GM21619 (cell line): ENCODE data around the gene ANKUB1.

Source experiments
- ATAC-seq: cut with Tn5 transposase; IDR thresholded peaks from one replicate; pipeline ENCODE4 v1.9.1; 2021; ENCODE audit not compliant: unreplicated experiment

The ANKUB1 gene

DNA sequence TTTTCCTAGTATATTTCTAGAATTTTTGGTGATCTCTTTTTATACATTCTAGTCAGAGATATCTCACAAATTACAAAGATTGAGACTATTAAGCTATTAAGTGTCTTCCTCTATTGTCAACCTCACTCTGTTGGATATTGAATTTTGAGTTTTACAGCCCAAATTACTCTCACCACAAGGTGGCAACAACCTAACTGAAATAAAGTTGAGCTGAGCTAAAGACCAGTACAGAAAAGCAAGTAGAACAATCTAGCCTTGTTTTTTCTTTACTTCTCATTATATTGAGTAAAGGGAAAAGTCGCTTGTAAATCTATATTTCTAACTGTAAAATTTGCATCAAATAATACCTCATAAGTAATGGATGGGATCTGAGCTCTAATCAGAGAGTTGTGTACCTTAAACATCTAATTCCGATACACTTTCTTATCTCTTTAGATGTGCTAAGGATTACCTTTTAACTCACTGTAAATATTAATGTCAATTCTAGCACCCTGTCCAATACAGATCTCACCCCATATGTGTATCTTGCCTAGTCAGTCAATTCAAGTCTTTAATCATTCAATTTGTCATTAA lies 26.5 kb downstream of the ANKUB1 start:
- no peak for ATAC-seq

- ATAC-seq, result no peak
These were observed 28.1 kb downstream of the ANKUB1 start for GRCh38 chr3:149764302-149764701.

DNA sequence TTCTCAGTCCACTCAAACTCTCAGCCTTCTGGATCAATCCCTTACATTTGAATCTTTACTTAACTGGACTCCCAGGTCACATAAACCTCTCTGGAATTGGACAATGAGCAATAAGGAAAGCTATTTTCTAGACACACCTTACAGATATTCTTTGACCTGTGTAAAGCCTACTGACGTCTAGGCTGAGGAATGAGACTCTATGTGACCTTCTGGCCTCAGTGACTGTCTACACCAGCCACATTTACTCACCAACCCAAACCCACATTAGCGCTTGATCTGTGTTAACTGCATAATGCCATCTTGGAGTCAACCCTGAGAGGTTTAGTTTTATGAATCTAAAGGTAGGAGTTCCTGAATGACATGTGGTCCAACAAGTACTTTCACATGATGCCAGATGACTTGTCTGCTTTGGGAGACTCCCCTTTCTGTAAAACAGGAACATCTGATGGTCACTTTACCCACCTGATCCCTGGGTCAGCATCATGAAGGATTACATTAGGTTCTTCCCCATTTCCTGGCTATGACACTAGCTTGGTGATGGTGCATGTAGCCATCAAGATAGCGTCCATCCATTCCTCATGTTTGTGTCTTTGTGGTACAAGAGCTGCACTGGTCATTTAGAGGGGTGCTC lies 28.7 kb downstream of the ANKUB1 start:
- ATAC-seq, result no peak

- no peak for ATAC-seq
These were observed 38.6 kb downstream of the ANKUB1 start for GRCh38 chr3:149753717-149754116.

DNA sequence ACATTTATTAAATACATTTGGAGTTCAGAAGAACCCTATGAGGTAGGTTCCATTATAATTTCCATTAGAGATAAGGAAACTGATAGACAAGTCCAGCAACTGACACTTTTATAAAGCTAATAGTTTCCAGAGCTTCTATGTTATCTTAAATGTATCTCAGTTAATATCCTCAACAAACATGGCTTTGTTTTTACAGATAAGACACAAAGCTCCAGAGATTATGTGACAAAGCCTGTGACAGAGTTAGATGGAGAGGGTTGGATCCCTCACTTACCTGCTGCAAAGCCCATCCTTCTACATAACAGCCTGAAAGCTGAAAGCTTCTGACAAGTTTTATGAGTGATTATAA lies 39.6 kb downstream of the ANKUB1 start:
- no peak for ATAC-seq

DNA sequence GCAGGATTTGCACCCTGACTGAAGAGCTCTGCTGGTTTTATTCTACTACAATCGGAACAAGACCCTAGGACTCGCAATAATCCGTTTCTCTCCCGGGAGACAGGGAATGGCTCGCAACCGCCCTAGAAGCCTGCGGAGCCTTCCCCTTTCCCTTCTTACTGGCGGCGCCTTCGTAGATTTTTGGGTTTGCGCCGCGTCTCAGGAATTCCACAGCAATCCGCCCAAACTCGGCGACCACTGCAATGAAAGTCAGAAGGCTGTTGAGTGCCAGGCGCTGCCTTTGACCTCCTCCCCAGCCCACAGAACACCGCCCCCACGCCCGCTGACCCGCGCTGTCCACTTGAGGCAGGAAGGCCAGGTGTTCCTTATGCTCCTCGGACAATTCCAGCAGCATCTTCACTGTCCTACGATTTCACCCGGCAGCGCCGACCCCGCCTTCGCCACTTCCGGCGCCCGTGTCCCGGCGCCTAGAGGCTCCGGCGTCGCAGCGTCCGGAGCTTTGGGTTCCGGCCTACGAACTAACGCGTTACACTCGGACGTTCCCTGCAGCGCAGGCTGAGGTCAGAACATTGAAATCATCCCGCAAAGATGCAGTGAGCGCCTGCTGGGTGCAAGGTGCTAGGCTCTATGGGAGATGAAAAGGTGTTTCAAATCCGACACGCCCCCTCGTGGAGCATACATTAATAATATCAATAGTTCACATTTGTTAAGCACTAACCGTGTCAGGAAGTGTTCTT lies 40.1 kb downstream of the ANKUB1 start, which contains the start of gene COMMD2:
Gene COMMD2 (minus strand): TSS at position 439 of the 737 bp plus-strand sequence. CDS start 45 bp downstream, at position 394.
- peak; percentile 99 for ATAC-seq

DNA sequence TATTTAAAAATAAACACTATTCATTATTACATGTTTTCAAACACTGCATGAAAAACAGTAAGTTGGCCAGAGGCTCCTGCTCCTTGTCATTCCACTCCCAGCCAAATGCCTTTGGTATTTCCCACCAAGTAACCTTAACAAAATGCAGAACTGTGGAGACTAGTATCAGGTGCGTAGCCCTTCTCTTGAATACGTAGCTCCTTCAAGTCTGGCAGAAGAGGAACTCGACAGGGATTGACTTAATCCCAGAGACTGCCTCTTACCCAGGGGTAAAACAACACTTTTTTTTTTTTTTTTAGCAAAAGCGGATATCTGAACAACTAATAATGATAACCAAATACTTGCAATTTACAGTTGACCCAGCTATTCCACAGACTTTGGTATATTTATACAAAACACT lies 40.8 kb downstream of the ANKUB1 start:
- no peak for ATAC-seq

DNA sequence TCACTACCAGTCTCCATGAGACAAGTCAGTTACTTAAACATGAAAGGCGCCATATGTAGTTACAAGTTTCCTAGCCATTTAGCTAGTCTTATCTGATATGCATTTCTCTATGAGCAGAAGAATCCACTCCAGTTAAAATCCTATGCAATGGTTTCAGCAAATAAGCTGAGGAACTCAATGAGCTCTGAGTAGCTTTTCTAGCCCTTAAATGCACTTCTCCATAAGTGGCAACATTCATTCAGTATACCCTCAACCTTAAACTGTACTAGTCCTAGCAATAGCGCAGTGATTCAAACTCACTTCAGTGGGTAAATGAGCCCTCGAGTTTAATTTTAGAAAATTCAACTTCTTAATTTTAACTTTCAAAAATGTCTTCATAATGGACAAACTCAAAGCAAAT lies 47.7 kb downstream of the ANKUB1 start:
- no peak for ATAC-seq

DNA sequence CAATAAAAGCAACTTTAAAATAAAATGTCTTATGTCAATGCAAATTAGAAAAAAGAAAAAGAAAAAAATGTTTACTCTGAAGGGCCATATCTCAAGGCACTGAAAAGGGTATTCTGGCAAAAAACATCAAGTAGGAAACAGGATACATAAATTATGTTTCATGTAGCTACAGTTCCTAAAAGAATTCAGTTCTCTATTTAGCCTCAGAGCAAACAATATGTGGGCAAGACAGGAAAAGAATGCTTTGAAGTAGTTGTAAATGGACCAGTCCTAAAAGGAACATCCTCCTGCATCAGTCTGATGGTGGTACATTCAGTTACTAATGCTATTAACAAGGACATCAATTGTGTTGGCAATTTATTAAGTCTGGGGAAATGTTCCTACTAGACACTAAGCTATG lies 48.2 kb downstream of the ANKUB1 start:
- no peak for ATAC-seq

GRCh38 chr3:149739396-149739795 lies 53.0 kb downstream of the ANKUB1 start:
- no peak for ATAC-seq

DNA sequence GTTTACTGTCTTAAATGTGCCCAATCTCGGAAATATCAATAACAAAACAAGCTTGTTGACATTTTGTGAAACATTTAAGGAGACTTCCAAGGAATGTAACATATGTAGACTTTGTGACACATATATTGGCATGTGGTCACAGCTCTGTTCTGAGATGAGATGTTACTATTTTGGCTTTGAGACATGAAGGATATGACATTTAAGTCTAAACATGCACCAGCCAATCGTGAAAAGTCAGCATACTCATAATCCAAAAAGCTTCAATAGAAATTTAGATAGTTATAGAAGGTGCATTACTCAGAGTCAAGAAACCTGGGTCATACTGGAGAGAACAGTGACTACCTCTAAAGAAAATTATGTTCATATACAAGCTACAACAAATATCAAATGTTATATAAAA lies 53.5 kb downstream of the ANKUB1 start:
- ATAC-seq, result no peak

- no peak for ATAC-seq
These were observed 55.5 kb downstream of the ANKUB1 start for GRCh38 chr3:149736953-149737205.

- no peak for ATAC-seq
These were observed 56.0 kb downstream of the ANKUB1 start for GRCh38 chr3:149736175-149736952.

DNA sequence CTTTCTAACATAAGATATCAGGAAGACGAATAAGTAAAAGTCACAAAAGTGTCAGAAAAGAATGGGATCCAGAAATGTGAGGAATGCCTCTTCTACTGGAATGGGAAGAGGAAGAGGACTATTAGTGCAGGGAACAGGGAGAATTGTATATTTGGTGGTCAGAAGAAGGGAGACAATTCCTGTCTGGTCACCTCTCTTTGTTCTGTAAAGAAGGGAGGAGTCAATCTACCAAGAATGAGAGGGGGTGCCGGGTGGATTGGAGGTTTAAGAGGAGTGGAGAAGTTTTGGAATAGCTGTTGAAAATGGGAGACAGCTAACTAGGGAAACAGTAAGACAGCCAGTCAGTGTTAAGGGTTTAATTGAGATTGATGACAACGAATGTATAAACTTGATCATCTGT lies 60.1 kb downstream of the ANKUB1 start:
- ATAC-seq, result no peak

GRCh38 chr3:149727656-149728055 lies 64.7 kb downstream of the ANKUB1 start:
- no peak for ATAC-seq

- ATAC-seq, result peak; percentile 91
These were observed 65.5 kb downstream of the ANKUB1 start for GRCh38 chr3:149726716-149727407.

DNA sequence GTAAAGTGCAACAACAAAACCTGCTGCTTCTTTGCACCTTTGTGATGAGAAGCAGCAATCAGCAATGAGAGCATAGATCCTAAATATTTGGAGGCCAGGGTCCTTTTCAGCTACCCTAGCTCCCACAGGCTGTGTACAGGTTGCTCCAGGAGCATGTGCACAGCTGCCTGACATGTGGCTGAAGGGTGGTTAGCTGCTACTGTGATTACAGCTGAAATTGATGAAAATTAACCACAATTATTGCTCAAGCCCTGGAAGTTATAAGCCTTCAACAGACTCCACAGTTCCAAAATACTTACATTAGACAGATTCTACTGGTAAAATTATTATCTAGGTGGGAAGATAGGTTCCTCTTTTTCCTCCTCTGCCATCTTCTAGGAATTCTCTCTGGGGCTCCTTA lies 68.6 kb downstream of the ANKUB1 start:
- ATAC-seq, result no peak

GRCh38 chr3:149720918-149721317 lies 71.4 kb downstream of the ANKUB1 start:
- ATAC-seq, result no peak

DNA sequence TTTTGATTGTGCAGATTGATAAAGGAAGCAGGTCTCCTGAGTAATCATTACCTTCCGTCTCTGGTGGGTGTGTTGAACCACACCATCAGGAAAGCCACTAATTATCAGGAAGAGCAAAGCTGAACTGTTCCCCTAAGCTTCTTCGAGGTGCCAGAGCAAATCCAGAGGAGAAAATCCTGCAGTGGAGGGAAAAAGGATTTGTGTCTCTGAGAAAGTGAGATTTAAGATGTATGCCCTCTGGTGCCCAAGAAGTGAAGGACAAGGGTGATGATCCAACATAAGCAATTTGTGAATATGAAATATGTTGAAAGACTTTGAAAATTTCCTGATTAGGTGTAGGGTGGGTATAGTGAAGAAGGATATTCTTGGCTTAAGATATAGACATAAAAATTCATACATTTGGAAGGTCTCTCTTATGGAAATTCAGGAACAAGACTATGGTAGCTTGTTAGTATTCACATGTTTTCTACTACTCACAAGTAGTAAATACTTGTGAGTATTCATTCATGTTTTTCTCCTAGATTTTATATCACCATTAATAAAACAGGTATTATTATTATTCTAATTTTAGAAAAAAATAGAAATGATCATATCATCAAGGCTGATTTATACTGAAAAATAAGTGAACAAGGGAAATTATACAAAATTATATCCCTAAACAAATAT lies 74.8 kb downstream of the ANKUB1 start:
- ATAC-seq, result no peak

GRCh38 chr3:149716984-149717383 lies 75.4 kb downstream of the ANKUB1 start:
- ATAC-seq, result no peak

GRCh38 chr3:149715247-149715646 lies 77.1 kb downstream of the ANKUB1 start:
- ATAC-seq, result no peak
